Loucy (cell line): ENCODE data around the gene TMOD1.

Experiments
- EZH2phosphoT487 ChIP-seq: fragments of 200-600 bp; IDR thresholded peaks from 2 replicates; pipeline ENCODE4 v1.6.1; 2018; ENCODE audit warnings: antibody characterized with exemption, mild to moderate bottlenecking, moderate library complexity, borderline replicate concordance
- TF ChIP-seq, protein P1 (sequence below): fragments of 200-600 bp; sonication (generic); conservative IDR thresholded peaks from 2 replicates; pipeline ENCODE4 v1.5.1; 2014; ENCODE audit warnings: mild to moderate bottlenecking, antibody characterized with exemption, low read length

- TF ChIP-seq, protein P1, sequence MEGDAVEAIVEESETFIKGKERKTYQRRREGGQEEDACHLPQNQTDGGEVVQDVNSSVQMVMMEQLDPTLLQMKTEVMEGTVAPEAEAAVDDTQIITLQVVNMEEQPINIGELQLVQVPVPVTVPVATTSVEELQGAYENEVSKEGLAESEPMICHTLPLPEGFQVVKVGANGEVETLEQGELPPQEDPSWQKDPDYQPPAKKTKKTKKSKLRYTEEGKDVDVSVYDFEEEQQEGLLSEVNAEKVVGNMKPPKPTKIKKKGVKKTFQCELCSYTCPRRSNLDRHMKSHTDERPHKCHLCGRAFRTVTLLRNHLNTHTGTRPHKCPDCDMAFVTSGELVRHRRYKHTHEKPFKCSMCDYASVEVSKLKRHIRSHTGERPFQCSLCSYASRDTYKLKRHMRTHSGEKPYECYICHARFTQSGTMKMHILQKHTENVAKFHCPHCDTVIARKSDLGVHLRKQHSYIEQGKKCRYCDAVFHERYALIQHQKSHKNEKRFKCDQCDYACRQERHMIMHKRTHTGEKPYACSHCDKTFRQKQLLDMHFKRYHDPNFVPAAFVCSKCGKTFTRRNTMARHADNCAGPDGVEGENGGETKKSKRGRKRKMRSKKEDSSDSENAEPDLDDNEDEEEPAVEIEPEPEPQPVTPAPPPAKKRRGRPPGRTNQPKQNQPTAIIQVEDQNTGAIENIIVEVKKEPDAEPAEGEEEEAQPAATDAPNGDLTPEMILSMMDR, result no peak
- TF ChIP-seq EZH2phosphoT487, result no peak
Observed at GRCh38 chr9:97527626-97528528, 26.4 kb downstream of the TMOD1 start.
